Measurements from ENCODE around the gene HDAC9. TPM values are rescaled to one million over a fixed set of nuclear protein-coding genes. Genes with fewer than 3 reads are reported as not detected.

The HDAC9 gene
- total RNA-seq, 1 experiment from 2014 or later, result 4.3 TPM

- TF ChIP-seq CBX3 (IDR thresholded peaks at IDR 0.05; ENCODE audit: low read depth), result no peak
- TF ChIP-seq CTCF (IDR thresholded peaks at IDR 0.05 in 2 of 3, conservative IDR thresholded peaks at IDR 0.05 in 1 of 3; ENCODE audit: borderline replicate concordance in 1 of 3, insufficient read depth in 1 of 3, low read depth in 2 of 3, low read length in 2 of 3), result no peak
- no peak for TF ChIP-seq SRF (IDR thresholded peaks at IDR 0.05; ENCODE audit: low read depth)
- no peak for TF ChIP-seq EZH2phosphoT487 (IDR thresholded peaks at IDR 0.05; ENCODE audit: borderline replicate concordance)
- TF ChIP-seq RAD21 (IDR thresholded peaks at IDR 0.05; ENCODE audit: low read depth), result no peak
- TF ChIP-seq POLR2AphosphoS5 (IDR thresholded peaks at IDR 0.05; ENCODE audit: low read depth, low read length), result no peak
Measured at GRCh38 chr7:18760631-18761445, 265.3 kb downstream of the HDAC9 start (continued).

- no TSS peak for BruUV-seq (replicated peaks)
- Histone ChIP-seq H3K9me3 (ENCODE audit: control insufficient read depth in 1 of 2, insufficient read depth in 1 of 2, low read depth in 1 of 2, low read length in 2 of 2) (no peaks in the 10 kb centered on the region), H3K27me3 (ENCODE audit: insufficient read depth, low read length) (no peaks in the 10 kb centered on the region), H3K79me2 (ENCODE audit: insufficient read depth, low read length) (no peaks in the 10 kb centered on the region), H3K27ac (ENCODE audit: low read depth, low read length) (no peak overlapping the region), H3K9me2 (ENCODE audit: insufficient read depth) (no peaks in the 10 kb centered on the region), H3K4me2 (ENCODE audit: low read length) (no peak overlapping the region), H3K9ac (ENCODE audit: low read length) (no peak overlapping the region), H3K36me3 (ENCODE audit: control insufficient read depth in 1 of 2, insufficient read depth in 2 of 2, low read length in 2 of 2) (no peaks in the 10 kb centered on the region), H4K20me1 (ENCODE audit: insufficient read depth) (no peaks in the 10 kb centered on the region), H2AFZ (ENCODE audit: low read depth, low read length, poor library complexity, severe bottlenecking) (no peak overlapping the region), H3K4me1 (ENCODE audit: control insufficient read depth in 1 of 2, insufficient read depth in 2 of 2, low read length in 2 of 2) (no peaks in the 10 kb centered on the region), H3K4me3 (replicated peaks in 1 of 2; ENCODE audit: low read depth in 1 of 2, low read length in 2 of 2) (no peak overlapping the region)
- TF ChIP-seq ZFX (IDR thresholded peaks at IDR 0.05) (no peak), SRF (IDR thresholded peaks at IDR 0.05; ENCODE audit: low read depth) (no peak), EZH2 (IDR thresholded peaks at IDR 0.05) (no peak), MAX (IDR thresholded peaks at IDR 0.05) (no peak), POLR2A (IDR thresholded peaks at IDR 0.05; ENCODE audit: borderline replicate concordance, extremely low read depth, insufficient read depth, insufficient read length) (no peak), YY1 (IDR thresholded peaks at IDR 0.05; ENCODE audit: extremely low read depth, insufficient replicate concordance, low read depth, low read length) (no peak)
- RAD21 ChIA-PET (ENCODE audit: low non-redundant PET in 1 of 2, low total read pairs in 2 of 2, uncharacterized antibody in 2 of 2, unreplicated experiment in 2 of 2), result no interaction called here
- no peak for DNase-seq (ENCODE audit: low read depth, low spot score)
- ATAC-seq, result no peak
- POLR2A ChIA-PET, result no interaction called here
- CTCF ChIA-PET, result no interaction called here
- intact Hi-C loops (cut with micrococcal nuclease), result no loop called here
Measured at GRCh38 chr7:18762189-18762588, 266.6 kb downstream of the HDAC9 start.
